Stimulated activated CD4-positive, alpha-beta T cell treated with anti-CD3 and anti-CD28 coated beads, Interleukin-1b, Interleukin-23, amount 100 ng/mL, for 24 hours (primary cell): ENCODE data around the gene BABAM1.
A peak's percentile ranks its signal among the peaks of the same experiment; 100 is the strongest.
"Not testable (repeated sequence)": the region's sequence is repeated elsewhere in the genome, so short reads cannot be mapped to it uniquely, and the experiment has no call there.

Source experiments
- DNase-seq, 4 experiments: peaks; one replicate each; pipeline ENCODE4 v3.0.0-alpha.2; 2020; ENCODE audit warnings: low read depth in 4 of 4, low spot score in 1 of 4

Gene BABAM1

DNA sequence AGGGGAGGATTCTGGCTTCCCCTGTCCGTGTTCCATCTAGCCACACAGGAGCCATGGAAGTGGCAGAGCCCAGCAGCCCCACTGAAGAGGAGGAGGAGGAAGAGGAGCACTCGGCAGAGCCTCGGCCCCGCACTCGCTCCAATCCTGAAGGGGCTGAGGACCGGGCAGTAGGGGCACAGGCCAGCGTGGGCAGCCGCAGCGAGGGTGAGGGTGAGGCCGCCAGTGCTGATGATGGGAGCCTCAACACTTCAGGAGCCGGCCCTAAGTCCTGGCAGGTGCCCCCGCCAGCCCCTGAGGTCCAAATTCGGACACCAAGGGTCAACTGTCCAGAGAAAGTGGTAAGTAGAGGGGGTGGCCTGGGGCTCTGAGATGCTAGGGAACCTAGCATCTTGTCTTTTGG lies 1.5 kb downstream of the BABAM1 start:
- DNase-seq, result no peak

DNA sequence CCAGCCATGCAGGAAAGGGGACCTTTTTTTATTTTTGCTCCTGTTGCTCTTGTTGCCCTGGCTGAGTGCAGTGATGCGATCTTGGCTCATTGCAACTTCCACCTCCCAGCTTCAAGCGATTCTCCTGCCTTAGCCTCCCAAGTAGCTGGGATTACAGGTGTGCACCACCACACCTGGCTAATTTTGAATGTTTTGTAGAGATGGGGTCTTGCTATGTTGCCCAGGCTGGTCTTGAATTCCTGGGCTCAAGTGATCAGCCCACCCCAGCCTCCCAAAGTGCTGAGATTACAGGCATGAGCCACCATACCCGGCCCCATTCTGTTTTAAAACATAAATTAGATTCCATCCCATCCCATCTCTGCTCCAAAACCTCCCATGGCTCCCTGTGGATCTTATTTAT lies 7.6 kb downstream of the BABAM1 start:
- not testable (repeated sequence) for DNase-seq

GRCh38 chr19:17275441-17276175 lies 8.4 kb downstream of the BABAM1 start:
- no peak for DNase-seq

GRCh38 chr19:17279436-17279835 lies 12.2 kb downstream of the BABAM1 start:
- DNase-seq, result no peak

- peak in 1 of 4 experiments; percentile 39 for DNase-seq
Observed at GRCh38 chr19:17281391-17282304, 14.4 kb downstream of the BABAM1 start, which contains the start of gene ANKLE1. TSS of gene ANKLE1 (plus strand) at chr19:17281901. CDS start at chr19:17281921, 20 bp downstream.

DNA sequence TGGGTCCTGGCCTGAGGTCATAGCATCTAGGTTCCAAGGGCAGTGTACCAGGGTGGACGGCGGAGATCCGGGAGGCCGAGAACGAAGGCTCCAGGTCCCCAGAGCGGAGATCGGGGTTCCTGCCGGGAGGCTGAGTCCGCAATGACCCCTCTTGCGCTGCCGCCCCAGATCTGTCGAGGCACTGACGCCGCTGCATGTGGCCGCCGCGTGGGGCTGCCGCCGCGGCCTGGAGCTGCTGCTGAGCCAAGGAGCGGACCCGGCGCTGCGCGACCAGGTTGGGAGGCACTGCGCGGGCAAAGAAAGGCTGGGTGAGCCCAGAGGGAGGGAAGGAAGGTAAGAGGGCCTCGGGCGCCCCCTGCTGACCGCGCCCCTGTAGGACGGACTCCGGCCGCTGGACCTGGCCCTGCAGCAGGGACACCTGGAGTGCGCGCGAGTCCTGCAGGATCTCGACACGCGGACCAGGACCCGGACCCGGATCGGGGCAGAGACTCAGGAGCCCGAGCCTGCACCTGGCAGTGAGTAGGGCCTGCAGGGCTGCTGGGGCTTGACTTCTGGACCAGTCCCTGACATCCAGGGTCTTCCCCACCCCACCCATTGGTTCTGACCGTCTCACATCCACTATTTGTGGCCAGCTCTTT lies 15.4 kb downstream of the BABAM1 start:
- peak in 3 of 4 experiments; percentile 62 to 73 (median 69) for DNase-seq

- DNase-seq, result no peak
Observed at GRCh38 chr19:17283504-17283996, 16.3 kb downstream of the BABAM1 start.

DNA sequence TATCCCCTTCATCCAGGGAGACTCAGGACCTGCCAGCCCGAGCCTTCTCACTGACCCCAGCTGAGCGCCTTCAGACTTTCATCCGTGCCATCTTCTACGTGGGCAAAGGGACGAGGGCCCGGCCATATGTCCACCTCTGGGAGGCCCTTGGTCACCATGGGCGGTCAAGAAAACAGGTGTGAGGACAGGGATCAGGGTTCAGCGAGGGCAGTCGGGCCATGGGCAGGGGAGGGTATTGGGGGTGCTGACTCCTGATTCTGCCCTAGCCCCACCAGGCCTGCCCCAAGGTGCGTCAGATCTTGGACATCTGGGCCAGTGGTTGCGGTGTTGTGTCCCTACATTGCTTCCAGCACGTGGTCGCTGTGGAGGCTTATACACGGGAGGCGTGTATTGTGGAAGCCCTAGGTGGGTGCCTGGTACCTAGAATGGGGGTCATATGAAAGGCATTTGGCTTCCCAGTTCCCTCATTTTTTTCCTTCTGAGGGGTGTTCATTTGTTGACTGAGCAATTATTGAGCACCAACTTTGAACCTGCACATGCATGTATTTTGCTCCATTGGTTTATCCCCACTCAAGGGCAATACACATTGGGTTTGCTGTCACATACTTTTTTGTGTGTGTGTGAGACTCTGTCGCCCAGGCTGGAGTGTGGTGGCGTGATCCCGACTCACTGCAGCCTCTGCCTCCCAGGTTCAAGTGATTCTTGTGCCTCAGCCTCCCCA lies 18.3 kb downstream of the BABAM1 start:
- DNase-seq, result no peak

DNA sequence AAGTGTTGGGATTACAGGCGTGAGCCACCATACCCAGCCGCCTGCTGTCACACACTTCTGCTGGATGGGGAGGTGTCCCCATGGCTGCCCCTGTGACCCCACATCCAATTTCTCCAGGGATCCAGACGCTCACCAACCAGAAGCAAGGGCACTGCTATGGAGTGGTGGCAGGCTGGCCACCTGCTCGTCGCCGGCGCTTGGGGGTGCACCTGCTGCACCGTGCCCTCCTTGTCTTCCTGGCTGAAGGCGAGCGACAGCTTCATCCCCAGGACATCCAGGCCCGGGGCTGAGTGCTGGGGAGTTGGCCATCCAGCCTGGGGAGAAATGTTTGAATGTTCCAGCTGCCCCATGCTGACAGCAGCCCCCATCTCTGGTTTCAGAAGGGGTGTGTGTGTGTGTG lies 19.0 kb downstream of the BABAM1 start:
- DNase-seq, result no peak

DNA sequence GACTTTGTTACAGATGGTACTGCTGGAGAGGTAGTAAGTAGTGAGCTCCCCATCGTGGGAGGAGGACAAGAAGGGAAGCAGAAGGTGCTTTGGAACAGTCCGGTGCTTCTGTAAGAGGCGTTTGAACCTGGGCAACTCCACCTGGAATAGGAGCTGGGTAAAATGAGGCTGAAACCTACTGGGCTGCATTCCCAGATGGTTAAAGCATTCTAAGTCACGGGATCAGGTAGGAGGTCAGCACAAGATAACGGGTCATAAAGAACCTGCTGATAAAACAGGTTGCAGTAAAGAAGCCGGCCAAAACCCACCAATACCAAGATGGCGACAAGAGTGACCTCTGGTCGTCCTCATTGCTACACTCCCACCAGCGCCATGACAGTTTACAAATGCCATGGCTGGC lies 19.5 kb downstream of the BABAM1 start:
- DNase-seq, result no peak

- DNase-seq, result peak in 2 of 4 experiments; percentile 22 to 59
Observed at GRCh38 chr19:17289489-17289888, 22.2 kb downstream of the BABAM1 start.

DNA sequence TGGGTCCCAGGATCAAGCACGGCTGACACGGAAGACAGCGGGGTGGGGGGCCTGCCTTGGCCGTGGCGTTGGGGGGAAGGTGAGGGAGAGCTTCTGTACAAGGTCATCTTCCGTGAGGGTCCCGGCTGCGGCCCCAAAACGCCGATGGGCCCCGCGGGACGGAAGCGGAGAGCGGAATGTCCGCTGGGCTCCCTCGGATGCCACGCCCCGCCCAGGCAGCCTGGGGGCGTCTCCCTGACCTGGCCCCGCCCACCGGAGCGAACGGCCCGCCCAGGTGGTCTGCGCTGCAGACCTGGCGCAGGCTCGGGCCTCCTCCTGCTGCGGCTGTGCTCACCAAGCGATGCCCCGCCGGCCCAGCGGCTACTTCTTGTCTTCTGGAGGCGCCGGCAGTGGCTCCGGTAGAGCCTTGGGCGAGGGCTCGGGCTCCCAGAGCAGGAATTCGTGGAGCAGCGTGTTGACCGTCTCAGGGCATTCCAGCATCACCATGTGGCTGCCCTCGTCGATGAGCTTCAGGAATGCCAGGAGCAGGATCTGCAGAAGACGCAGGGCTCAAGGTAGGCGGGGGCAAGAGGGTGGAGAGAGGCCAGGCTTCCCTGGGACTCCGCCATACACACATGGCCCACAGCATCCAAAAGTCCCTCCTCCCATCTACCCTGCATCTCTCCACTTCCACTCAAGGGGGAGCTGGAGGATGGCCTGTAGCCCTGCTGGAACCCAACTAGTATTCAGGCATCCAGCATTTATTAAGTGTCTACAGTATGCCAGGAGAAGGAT lies 25.2 kb downstream of the BABAM1 start:
- DNase-seq, result peak in 3 of 4 experiments; percentile 71 to 76 (median 71)

DNA sequence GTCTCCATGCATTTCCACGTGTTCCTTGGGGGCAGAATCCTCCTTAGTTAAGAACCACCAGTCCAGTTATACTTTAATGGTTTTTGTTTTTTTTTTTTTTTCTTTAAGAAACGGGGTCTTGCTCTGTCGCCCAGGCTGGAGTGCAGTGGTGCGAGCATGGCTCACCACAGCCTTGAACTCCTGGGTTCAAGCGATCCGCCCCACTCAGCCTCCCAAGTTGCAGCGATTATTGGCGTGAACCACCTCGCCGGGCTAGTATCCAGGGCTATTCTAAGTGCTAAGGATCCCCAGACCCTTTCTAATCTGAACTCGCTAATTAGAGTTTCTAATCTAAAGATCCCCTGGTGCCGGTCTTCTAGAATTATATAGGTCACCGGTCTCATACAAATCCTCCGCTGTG lies 26.4 kb downstream of the BABAM1 start:
- DNase-seq, result no peak

DNA sequence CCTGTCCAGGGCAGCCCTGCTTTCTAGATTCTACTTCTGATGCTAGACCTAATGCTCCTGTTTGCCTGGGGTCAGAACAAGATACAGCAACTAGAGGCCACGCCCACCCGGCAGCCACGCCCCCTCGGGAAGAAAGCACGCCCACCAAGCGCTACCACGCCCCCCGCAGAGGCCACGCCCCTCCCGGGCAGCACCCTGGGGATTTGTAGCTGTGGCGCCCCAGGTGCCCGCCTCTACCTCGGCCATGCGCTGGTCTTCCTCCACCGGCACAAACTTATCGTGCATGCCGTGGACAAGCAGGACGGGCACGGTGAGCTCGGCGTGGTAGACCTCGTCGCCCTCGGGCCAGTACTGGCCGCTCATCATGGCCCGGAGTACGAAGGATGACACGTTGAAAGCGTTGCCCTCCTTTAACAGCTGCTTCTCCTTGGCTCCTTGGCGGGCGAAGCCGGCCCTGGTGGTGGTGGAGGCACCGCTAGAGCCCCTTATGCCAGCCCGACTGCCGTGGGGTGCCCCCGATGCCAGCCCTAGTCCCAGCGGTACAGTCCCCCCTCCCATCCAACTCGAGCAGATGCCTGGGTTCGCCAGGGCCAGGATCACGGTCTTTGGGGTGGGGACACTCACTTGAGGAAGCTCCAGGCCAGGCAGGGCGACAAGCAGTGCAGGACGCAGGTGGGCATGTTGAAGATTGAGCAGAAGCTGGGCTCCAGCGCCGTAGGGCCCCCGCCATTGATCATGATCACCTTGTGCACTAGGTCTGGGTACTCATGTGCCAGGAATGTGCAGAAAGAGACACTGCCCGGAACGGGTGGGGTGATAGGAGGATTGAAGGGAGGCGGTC lies 27.0 kb downstream of the BABAM1 start:
- peak in 3 of 4 experiments; percentile 38 to 52 (median 44) for DNase-seq

DNA sequence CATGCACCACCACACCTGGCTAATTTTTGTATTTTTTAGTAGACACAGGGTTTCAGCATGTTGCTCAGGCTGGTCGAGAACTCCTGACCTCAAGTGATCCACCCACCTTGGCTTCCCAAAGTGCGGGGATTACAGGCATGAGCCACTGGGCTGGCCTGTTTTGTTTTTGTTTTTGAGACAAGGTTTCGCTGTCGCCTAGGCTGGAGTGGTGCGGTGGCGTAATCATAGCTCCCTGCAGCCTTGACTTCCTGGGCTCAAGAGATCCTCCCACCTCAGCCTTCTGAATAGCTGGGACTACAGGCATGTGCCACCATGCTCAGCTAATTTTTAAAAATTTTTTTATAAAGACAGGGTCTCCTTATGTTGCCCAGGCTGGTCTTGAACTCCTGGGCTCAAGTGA lies 28.3 kb downstream of the BABAM1 start:
- not testable (repeated sequence) for DNase-seq

DNA sequence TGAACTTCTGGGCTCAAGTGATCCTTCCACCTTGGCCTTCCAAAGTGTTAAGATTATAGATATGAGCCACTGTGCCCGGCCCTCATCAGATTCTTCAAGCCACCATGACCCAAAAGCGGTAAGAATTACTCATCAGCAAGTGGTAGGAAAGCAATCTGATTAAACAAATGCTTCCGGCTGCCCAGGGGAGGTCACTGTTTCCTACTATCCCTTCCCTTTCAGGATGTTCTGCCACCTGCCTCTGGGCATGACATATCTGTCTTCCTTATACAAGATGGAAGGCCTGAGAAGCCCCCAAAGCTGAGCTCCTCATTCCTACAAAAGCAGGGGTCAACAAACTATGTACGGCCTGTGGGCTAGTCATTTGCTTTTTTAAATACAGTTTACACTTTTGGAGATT lies 29.0 kb downstream of the BABAM1 start:
- DNase-seq, result no peak

DNA sequence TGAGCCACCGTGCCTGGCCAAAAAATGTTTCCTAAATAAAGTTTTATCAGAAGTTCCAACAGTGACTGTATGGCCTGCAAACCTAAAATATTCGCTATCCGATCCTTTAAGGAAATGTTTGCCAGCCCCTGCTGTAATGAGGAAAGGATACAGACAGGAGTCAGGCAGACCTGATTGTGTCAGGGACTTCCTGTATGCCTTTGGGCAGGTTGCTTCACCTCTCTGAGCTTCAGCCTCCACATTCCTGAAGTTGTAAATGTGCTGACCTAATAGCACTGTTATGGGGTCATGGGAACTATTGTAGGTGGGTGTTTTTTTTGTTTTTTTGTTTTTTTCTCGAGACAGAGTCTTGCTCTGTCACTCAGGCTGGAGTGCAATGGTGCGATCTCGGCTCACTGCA lies 29.7 kb downstream of the BABAM1 start:
- DNase-seq, result no peak

DNA sequence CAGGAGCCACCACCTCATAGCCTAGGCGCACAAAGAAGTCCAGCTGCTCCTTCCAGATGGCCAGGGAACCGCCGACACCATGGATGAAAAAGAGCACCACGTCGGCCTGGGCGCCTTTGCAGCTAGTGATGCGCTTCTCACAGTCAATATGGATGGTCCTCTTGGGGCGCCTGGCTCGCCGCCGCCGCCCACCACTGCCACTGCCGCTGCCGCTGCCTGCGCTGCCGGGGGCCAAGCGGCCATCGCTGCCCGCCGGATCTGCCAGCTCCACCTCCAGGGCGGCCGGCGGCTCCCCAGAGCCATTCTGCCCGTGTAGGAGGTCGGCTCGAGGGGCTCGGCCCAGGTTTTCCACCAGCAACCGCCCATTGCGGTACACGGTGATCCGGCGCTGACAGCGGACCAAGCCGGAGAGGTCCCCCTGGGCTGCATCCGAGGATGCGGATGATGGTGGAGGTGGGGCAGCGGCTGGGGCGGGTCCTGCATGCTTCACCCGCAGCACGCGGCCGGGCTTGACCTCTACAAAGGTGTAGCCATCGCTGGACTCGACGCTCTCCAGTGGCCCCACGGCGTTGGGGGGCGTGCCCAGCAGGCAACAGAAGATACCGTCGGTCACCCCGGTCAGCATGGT lies 33.9 kb downstream of the BABAM1 start:
- DNase-seq, result no peak
